KMS-11 (cell line): Measurements from ENCODE around the gene KIAA0319L.
"Not testable (repeated sequence)": the region's sequence is repeated elsewhere in the genome, so short reads cannot be mapped to it uniquely, and the experiment has no call there.

Experiments used
- H2AFZ ChIP-seq: fragments of 200-600 bp; sonication (generic); 2 replicates; pipeline ENCODE4 v1.6.1; 2016; ENCODE audit warnings: antibody characterized with exemption, mixed run types, low read depth
- H3K27ac ChIP-seq: fragments of 200-600 bp; sonication (generic); 2 replicates; pipeline ENCODE4 v1.6.1; 2016; ENCODE audit warnings: mild to moderate bottlenecking, mixed run types
- H3K27me3 ChIP-seq: fragments of 200-600 bp; sonication (generic); 2 replicates; pipeline ENCODE4 v1.6.1; 2017; ENCODE audit warnings: mild to moderate bottlenecking, low read depth, mixed run types, moderate library complexity; ENCODE audit not compliant: insufficient read depth
- H3K36me3 ChIP-seq: fragments of 200-600 bp; sonication (generic); 2 replicates; pipeline ENCODE4 v1.6.1; 2017; ENCODE audit warnings: mild to moderate bottlenecking, mixed run types; ENCODE audit not compliant: insufficient read depth
- H3K4me1 ChIP-seq: fragments of 200-600 bp; sonication (generic); 2 replicates; pipeline ENCODE4 v1.6.1; 2016; ENCODE audit warnings: mild to moderate bottlenecking, low read depth, mixed run types; ENCODE audit not compliant: poor library complexity, severe bottlenecking
- H3K4me2 ChIP-seq: fragments of 200-600 bp; sonication (generic); 2 replicates; pipeline ENCODE4 v1.7.0; 2016; ENCODE audit warnings: mild to moderate bottlenecking, mixed run types
- H3K4me3 ChIP-seq: fragments of 200-600 bp; sonication (generic); IDR thresholded peaks from 2 replicates; pipeline ENCODE4 v1.6.1; 2017; ENCODE audit warnings: low read depth, low read length, mixed read lengths; ENCODE audit not compliant: insufficient read depth
- H3K79me2 ChIP-seq: fragments of 200-600 bp; sonication (generic); 2 replicates; pipeline ENCODE4 v1.6.1; 2016; ENCODE audit warnings: low read depth, mixed run types; ENCODE audit not compliant: insufficient read depth
- H3K9ac ChIP-seq: fragments of 200-600 bp; sonication (generic); 2 replicates; pipeline ENCODE4 v1.6.1; 2016; ENCODE audit warnings: mild to moderate bottlenecking, mixed run types
- H4K20me1 ChIP-seq: fragments of 200-600 bp; sonication (generic); 2 replicates; pipeline ENCODE4 v1.6.1; 2016; ENCODE audit warnings: mild to moderate bottlenecking, mixed run types; ENCODE audit not compliant: insufficient read depth
- TF ChIP-seq, protein P1 (sequence below): fragments of 200-600 bp; sonication (generic); conservative IDR thresholded peaks from 2 replicates; pipeline ENCODE4 v1.6.1; 2017; ENCODE audit warnings: low read depth, mild to moderate bottlenecking, antibody characterized with exemption, low read length, moderate library complexity, mixed read lengths

The KIAA0319L gene

DNA sequence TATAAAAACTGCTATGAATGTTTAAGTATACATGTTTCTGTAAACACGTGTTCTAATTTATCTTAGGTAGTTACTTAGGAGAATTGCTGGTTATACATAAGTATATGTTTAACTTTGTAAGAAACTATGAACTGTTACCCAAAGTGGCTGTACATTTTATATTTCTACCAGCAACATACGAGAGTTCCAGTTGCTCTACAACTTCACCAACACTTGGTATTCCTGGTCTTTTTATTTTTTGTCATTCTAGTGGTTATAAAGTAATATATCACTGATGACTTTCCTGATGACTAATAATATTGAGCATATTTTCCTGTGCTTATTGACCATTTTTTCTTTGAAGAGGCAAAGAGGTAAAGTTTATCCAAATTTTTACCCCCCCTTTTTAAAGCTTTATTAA is 76.0 kb downstream of the KIAA0319L start:
- no peak overlapping the region for H2AFZ ChIP-seq
- no peaks in the 10 kb centered on the region for H3K36me3 ChIP-seq
- no peaks in the 10 kb centered on the region for H3K79me2 ChIP-seq
- no peaks in the 10 kb centered on the region for H3K4me1 ChIP-seq
- TF ChIP-seq, protein P1, sequence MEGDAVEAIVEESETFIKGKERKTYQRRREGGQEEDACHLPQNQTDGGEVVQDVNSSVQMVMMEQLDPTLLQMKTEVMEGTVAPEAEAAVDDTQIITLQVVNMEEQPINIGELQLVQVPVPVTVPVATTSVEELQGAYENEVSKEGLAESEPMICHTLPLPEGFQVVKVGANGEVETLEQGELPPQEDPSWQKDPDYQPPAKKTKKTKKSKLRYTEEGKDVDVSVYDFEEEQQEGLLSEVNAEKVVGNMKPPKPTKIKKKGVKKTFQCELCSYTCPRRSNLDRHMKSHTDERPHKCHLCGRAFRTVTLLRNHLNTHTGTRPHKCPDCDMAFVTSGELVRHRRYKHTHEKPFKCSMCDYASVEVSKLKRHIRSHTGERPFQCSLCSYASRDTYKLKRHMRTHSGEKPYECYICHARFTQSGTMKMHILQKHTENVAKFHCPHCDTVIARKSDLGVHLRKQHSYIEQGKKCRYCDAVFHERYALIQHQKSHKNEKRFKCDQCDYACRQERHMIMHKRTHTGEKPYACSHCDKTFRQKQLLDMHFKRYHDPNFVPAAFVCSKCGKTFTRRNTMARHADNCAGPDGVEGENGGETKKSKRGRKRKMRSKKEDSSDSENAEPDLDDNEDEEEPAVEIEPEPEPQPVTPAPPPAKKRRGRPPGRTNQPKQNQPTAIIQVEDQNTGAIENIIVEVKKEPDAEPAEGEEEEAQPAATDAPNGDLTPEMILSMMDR = no peak
- H3K4me2 ChIP-seq = no peak overlapping the region
- H3K9ac ChIP-seq = no peak overlapping the region
- H3K27me3 ChIP-seq = no peaks in the 10 kb centered on the region
- no peaks in the 10 kb centered on the region for H4K20me1 ChIP-seq
- no peak overlapping the region for H3K27ac ChIP-seq
- H3K4me3 ChIP-seq = no peak overlapping the region

DNA sequence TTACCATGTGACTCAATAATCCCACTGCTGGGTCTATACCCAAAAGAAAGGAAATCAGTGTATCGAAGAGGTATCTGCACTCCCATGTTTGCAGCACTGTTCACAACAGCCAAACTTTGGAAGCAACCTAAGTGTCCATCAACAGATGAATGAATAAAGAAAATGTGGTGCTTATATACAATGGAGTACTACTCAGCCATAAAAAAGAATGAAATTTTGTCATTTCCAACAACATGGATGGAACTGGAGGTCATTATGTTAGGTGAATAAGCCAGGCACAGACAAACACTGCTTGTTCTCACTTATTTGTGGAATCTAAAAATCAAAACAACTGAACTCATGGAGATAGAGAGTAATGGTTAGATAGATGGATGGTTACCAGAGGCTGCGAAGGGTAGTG is 79.3 kb downstream of the KIAA0319L start:
- Histone ChIP-seq H3K79me2 (no peaks in the 10 kb centered on the region), H3K27me3 (no peaks in the 10 kb centered on the region), H3K4me1 (no peaks in the 10 kb centered on the region), H3K4me3 (no peak overlapping the region), H3K27ac (no peak overlapping the region), H2AFZ (no peak overlapping the region), H3K9ac (no peak overlapping the region), H3K36me3 (no peaks in the 10 kb centered on the region), H4K20me1 (no peaks in the 10 kb centered on the region), H3K4me2 (no peak overlapping the region)
- TF ChIP-seq, protein P1 = no peak

DNA sequence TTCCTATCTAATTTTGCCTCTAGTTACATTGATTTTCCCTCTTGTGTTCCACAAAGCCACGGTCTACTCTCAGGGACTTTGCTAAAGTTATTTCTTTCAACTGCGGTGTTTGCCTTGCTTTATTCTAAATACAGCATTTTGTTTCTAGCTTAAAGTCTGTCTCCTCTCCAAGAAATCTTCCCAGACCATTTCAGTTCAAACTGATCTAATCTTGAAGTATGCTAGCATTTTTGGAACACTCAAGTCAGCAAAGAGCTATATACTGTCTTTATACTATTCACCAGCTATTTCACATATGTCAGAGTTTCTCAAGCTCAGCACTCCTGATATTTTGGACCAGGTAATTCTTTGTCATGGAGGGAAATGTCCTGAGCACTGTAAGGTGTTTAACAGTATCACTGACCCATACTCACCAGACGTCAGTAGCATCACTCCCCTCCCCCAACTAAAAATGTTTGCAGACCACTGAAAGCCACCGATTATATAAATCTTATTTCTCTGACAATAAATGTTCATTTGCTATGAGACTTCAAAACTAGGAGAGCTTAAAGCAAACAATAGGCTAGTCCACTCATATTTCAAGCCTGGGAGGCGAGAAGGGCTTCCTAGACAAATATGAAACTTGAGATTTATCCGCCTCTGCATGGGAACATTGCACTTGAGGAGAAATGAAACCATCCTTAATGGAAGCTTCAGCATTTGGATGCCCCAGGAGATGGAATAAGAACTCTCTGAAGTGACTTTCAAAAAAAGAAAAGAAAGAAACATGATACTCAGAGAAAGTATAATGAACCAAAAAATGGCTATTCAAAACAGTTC is 81.1 kb downstream of the KIAA0319L start:
- no peaks in the 10 kb centered on the region for H3K79me2 ChIP-seq
- TF ChIP-seq, protein P1 = no peak
- H3K9ac ChIP-seq = no peak overlapping the region
- no peaks in the 10 kb centered on the region for H3K36me3 ChIP-seq
- H3K27ac ChIP-seq = no peak overlapping the region
- no peaks in the 10 kb centered on the region for H3K4me1 ChIP-seq
- H3K4me3 ChIP-seq = no peak overlapping the region
- no peak overlapping the region for H2AFZ ChIP-seq
- no peak overlapping the region for H3K4me2 ChIP-seq
- no peaks in the 10 kb centered on the region for H4K20me1 ChIP-seq
- H3K27me3 ChIP-seq = no peaks in the 10 kb centered on the region

- Histone ChIP-seq H3K9ac (no peak overlapping the region), H2AFZ (no peak overlapping the region), H3K79me2 (no peaks in the 10 kb centered on the region), H3K27ac (no peak overlapping the region), H3K4me3 (no peak overlapping the region), H4K20me1 (no peaks in the 10 kb centered on the region), H3K27me3 (no peaks in the 10 kb centered on the region), H3K4me2 (no peak overlapping the region), H3K4me1 (no peaks in the 10 kb centered on the region), H3K36me3 (no peaks in the 10 kb centered on the region)
- TF ChIP-seq, protein P1 = no peak
Measured at GRCh38 chr1:35475356-35475755, 81.8 kb downstream of the KIAA0319L start.

GRCh38 chr1:35473216-35473615 is 84.0 kb downstream of the KIAA0319L start:
- not testable (repeated sequence) for H2AFZ ChIP-seq, H3K27me3 ChIP-seq, H3K79me2 ChIP-seq, H3K27ac ChIP-seq, H4K20me1 ChIP-seq, H3K36me3 ChIP-seq, H3K4me2 ChIP-seq, H3K4me1 ChIP-seq, H3K9ac ChIP-seq, H3K4me3 ChIP-seq
